ENCODE results near the gene SOCS1. TPM values are rescaled to one million over a fixed set of nuclear protein-coding genes. Genes with fewer than 3 reads are reported as not detected.

Gene SOCS1
- total and polyA plus RNA-seq, 2 of the 8 experiments (the other 6 are each of a cell fraction or from before 2014, with no cell fraction given): 21.0 to 48.9 TPM

DNA sequence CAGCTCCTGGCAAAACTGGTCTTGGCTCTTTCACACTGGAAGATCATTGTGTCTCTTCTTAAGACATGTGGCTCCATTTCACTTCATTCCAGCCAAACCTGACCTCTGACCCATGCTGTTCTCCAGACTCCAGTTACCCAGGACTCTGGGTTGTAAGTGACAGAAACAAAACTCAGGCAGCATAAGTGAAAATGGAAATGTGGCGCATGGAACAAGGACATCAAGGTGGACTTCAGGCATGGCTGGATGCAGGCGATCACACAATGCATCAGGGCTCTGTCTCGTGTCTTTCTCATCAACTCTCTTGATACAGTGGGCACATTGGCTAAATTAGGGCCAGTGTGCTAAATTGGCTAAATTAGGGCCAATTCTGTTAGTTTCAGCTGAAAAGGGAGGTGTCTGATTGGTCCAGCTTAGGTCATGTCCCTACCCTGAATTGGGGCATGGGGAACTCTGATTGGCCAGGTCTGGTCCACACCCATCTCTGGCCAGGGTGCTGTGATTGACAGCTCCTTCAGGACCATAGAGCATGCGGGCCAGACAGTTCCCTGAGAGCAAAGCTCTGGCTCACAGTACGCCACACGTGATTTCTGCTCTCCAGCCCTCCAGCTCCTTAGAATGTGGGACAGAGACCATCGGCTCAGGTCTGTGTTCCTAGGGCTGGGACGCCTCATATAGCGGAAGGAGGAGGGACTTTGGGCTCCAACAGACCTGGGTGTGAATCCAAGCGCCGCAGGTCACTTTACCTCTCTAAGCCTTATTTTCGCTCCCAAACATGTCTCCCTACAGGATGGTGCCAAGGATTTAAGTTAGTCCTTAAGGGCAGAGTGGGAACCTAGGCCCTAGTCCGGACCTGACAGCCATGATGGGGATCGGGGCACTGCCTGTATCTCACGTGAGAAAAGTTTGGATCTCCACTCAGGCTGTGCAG, 17.5 kb downstream of the SOCS1 start:
- H3K79me2 ChIP-seq (ENCODE audit: control insufficient read depth in 1 of 2, insufficient read depth in 2 of 2, low read length in 2 of 2): no peaks in the 10 kb centered on the region
- no peak overlapping the region for H2BK5ac ChIP-seq (ENCODE audit: low read depth, low read length)
- no peak overlapping the region for H2AK5ac ChIP-seq (ENCODE audit: low read depth, low read length)
- 92% methylated on average over 15 of the region's 15 CpGs; no CpG with 5 or more reads in 1 of the 2 experiments for WGBS, 2 experiments (ENCODE audit: extremely low coverage in 1 of 2, insufficient coverage in 1 of 2, insufficient read length in 1 of 2, insufficient replicate concordance in 2 of 2, low coverage in 1 of 2, low lambda C conversion rate in 2 of 2, missing lambda C conversion rate in 1 of 2)
- H3K27ac ChIP-seq (ENCODE audit: low read depth, low read length): no peak overlapping the region
- H2BK20ac ChIP-seq (ENCODE audit: low read length): no peak overlapping the region
- no peaks in the 10 kb centered on the region for H3K36me3 ChIP-seq (ENCODE audit: control insufficient read depth in 2 of 4, insufficient read depth in 4 of 4, low read length in 3 of 4)
- H4K20me1 ChIP-seq (replicated peaks in 1 of 2; ENCODE audit: control insufficient read depth in 1 of 2, insufficient read depth in 2 of 2, low read length in 2 of 2): no peaks in the 10 kb centered on the region
- H3K18ac ChIP-seq (ENCODE audit: extremely low read depth, low read length): no peak overlapping the region
- no peak overlapping the region for H3K4me3 ChIP-seq (ENCODE audit: extremely low read depth in 1 of 4, insufficient read depth in 2 of 4, low read depth in 3 of 4, low read length in 4 of 4)
- H4K5ac ChIP-seq (ENCODE audit: insufficient read length, low read depth, low read length): no peak overlapping the region
- no peak overlapping the region for H3K56ac ChIP-seq (replicated peaks; ENCODE audit: insufficient read length, low read depth, low read length)
- H3K4me1 ChIP-seq (replicated peaks in 1 of 4; ENCODE audit: control insufficient read depth in 3 of 4, insufficient read depth in 4 of 4, low read length in 3 of 4): peaks cover 0 to 6% (median 3%) of the 10 kb centered on the region in 4 experiments; a peak in 2 of 7 replicates
- DNase-seq (ENCODE audit: low read depth in 1 of 2, low spot score in 2 of 2) (no peak), FAIRE-seq (no peak)
- H3K4ac ChIP-seq (replicated peaks; ENCODE audit: insufficient read length, low read depth, low read length): no peak overlapping the region
- no peaks in the 10 kb centered on the region for H3K79me1 ChIP-seq (ENCODE audit: low read depth, low read length)
- no peak overlapping the region for H3K14ac ChIP-seq (ENCODE audit: insufficient read length)
- H2BK120ac ChIP-seq (replicated peaks; ENCODE audit: low read depth, low read length): no peak overlapping the region
- H3K23me2 ChIP-seq (ENCODE audit: low read depth, low read length): no peaks in the 10 kb centered on the region; the same call in 1 of the 2 replicates
- no peak overlapping the region for H3K9ac ChIP-seq (replicated peaks in 1 of 4; ENCODE audit: extremely low read depth in 1 of 4, low read depth in 3 of 4, low read length in 3 of 4)
- H3K4me2 ChIP-seq (ENCODE audit: insufficient read depth in 1 of 2, low read depth in 2 of 2, low read length in 2 of 2): no peak overlapping the region
- no peak overlapping the region for H2BK15ac ChIP-seq (ENCODE audit: low read length)
- ChIA-PET POLR2A (ENCODE audit: partially characterized antibody) (interaction anchor here (0.6 to 3.6 kb wide), 5 partner anchors 10 to 130 kb away, joined by 3 to 15 read pairs (median 3); partner anchors contain the start of gene SOCS1), CTCF (ENCODE audit: partially characterized antibody) (interaction anchor here (0.6 to 2.0 kb wide), 8 partner anchors 8 to 275 kb away, joined by 3 to 4 read pairs (median 4); partner anchors contain the start of gene SOCS1)
- no peak overlapping the region; the same call in 1 of the 2 replicates for H2AFZ ChIP-seq (ENCODE audit: low read length)
- H4K91ac ChIP-seq (replicated peaks; ENCODE audit: insufficient read length, low read length): no peak overlapping the region
- H2BK12ac ChIP-seq (ENCODE audit: low read depth, low read length): no peak overlapping the region; the same call in 1 of the 2 replicates
- no peaks in the 10 kb centered on the region for H3K27me3 ChIP-seq (replicated peaks in 1 of 4; ENCODE audit: control insufficient read depth in 3 of 4, extremely low read depth in 1 of 4, insufficient read depth in 3 of 4, low read length in 3 of 4)
- peak overlapping the region; percentile 20; the same call in 1 of the 2 replicates for H4K8ac ChIP-seq (ENCODE audit: extremely low read depth, insufficient read depth, low read length)
- H3K23ac ChIP-seq (ENCODE audit: insufficient read length): no peak overlapping the region
- H3K9me3 ChIP-seq (ENCODE audit: insufficient read depth in 2 of 2, low read depth in 1 of 2, low read length in 1 of 2): 0 out of 4 replicates have a peak, but pooled peaks cover 0 to 3% of the 10 kb centered on the region in 2 experiments
- TF ChIP-seq SAP30 (IDR thresholded peaks at IDR 0.05; ENCODE audit: insufficient read depth, insufficient replicate concordance, low read length) (no peak), CREB1 (IDR thresholded peaks at IDR 0.05) (no peak), RAD21 (IDR thresholded peaks at IDR 0.05 in 1 of 2, conservative IDR thresholded peaks at IDR 0.05 in 1 of 2; ENCODE audit: low read depth in 2 of 2, low read length in 2 of 2) (no peak), TAF7 (optimal IDR thresholded peaks at IDR 0.05; ENCODE audit: borderline replicate concordance, low read depth, low read length) (no peak), CBX8 (IDR thresholded peaks at IDR 0.05; ENCODE audit: borderline replicate concordance, low read depth, low read length) (no peak), BRCA1 (IDR thresholded peaks at IDR 0.05; ENCODE audit: low read depth, low read length) (no peak), JUN (IDR thresholded peaks at IDR 0.05; ENCODE audit: low read depth, low read length) (no peak), ASH2L (IDR thresholded peaks at IDR 0.05; ENCODE audit: low read length) (no peak), BCL11A (IDR thresholded peaks at IDR 0.05; ENCODE audit: low read depth in 2 of 2, low read length in 2 of 2) (no peak), SP1 (IDR thresholded peaks at IDR 0.05; ENCODE audit: low read depth, low read length) (peak; percentile 11; the same call in 1 of the 2 replicates), GTF2F1 (IDR thresholded peaks at IDR 0.05; ENCODE audit: borderline replicate concordance, low read depth, low read length) (no peak)

All from H1 (cell line).